Fibroblast of skin of left quadriceps (primary cell): ENCODE measurements around the gene GLIPR2.
"Not testable (repeated sequence)": the region's sequence is repeated elsewhere in the genome, so short reads cannot be mapped to it uniquely, and the experiment has no call there.

Experiments used
- DNase-seq, 2 experiments: peaks; one replicate each; pipeline ENCODE4 v3.0.0-alpha.2; 2013; ENCODE audit warnings: low read depth in 2 of 2

Gene GLIPR2

GRCh38 chr9:36144309-36145232 lies 8.0 kb downstream of the GLIPR2 start:
- DNase-seq, result no peak

GRCh38 chr9:36145970-36146369 lies 9.4 kb downstream of the GLIPR2 start:
- no peak for DNase-seq

- DNase-seq, result no peak
Measured at GRCh38 chr9:36146651-36147050, 10.1 kb downstream of the GLIPR2 start.

- DNase-seq, result no peak
Measured at GRCh38 chr9:36147441-36148175, 11.1 kb downstream of the GLIPR2 start.

- DNase-seq, result peak; percentile 88 to 90
Measured at GRCh38 chr9:36148311-36149051, 11.9 kb downstream of the GLIPR2 start.

GRCh38 chr9:36149197-36149596 lies 12.7 kb downstream of the GLIPR2 start:
- DNase-seq, result peak in 1 of 2 experiments; percentile 52

- DNase-seq, result no peak
Measured at GRCh38 chr9:36150574-36151315, 14.2 kb downstream of the GLIPR2 start.

- no peak for DNase-seq
Measured at GRCh38 chr9:36151316-36152210, 15.0 kb downstream of the GLIPR2 start.

GRCh38 chr9:36152741-36153438 lies 16.4 kb downstream of the GLIPR2 start:
- no peak for DNase-seq

- DNase-seq, result no peak
Measured at GRCh38 chr9:36153746-36154145, 17.2 kb downstream of the GLIPR2 start.

GRCh38 chr9:36154331-36154952 lies 17.9 kb downstream of the GLIPR2 start:
- DNase-seq, result no peak

- DNase-seq, result no peak
Measured at GRCh38 chr9:36156116-36156515, 19.6 kb downstream of the GLIPR2 start.

GRCh38 chr9:36158122-36158521 lies 21.6 kb downstream of the GLIPR2 start:
- DNase-seq, result no peak

- DNase-seq, result no peak
Measured at GRCh38 chr9:36158917-36159316, 22.4 kb downstream of the GLIPR2 start.

- not testable (repeated sequence) for DNase-seq
Measured at GRCh38 chr9:36159509-36159908, 23.0 kb downstream of the GLIPR2 start.

GRCh38 chr9:36160126-36160525 lies 23.6 kb downstream of the GLIPR2 start:
- not testable (repeated sequence) for DNase-seq

GRCh38 chr9:36161187-36161586 lies 24.7 kb downstream of the GLIPR2 start:
- no peak for DNase-seq

- no peak for DNase-seq
Measured at GRCh38 chr9:36162211-36162738, 25.7 kb downstream of the GLIPR2 start.
